ENCODE data around the gene CREG2. TPM values are rescaled to one million over a fixed set of nuclear protein-coding genes. Genes with fewer than 3 reads are reported as not detected.
A peak's percentile ranks its signal among the peaks of the same experiment; 100 is the strongest.

CREG2 gene
- total and polyA plus RNA-seq, 8 donors = 0.05 to 0.37 TPM; not detected in 6

DNA sequence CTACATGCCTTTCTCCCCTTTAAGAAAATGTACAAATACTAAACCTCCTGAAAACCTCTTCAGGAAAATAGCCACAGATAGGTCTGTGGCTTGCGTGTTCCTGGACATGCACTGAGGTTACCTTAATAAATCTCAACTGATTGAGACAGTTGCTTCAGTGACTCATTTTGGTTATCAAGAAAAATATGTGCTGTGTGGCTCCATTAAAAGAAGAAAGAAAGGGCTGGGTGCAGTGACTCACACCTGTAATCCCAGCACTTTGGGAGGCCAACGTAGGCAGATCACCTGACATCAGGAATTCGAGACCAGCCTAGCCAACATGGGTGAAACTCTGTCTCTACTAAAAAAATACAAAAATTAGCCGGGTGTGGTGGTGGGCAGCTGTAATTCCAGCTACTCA lies 27.1 kb downstream of the CREG2 start:
- no peak overlapping the region for H3K27ac ChIP-seq
- no peaks in the 10 kb centered on the region for H3K9me3 ChIP-seq
- no peaks in the 10 kb centered on the region for H3K4me1 ChIP-seq
- 31 to 47% (median 38%) methylated on average over 4 of the region's 4 CpGs for WGBS, 5 donors
- intact Hi-C loops (cut with DNase I; ENCODE audit: low total_unique reads) = no loop called here
- no peaks in the 10 kb centered on the region for H3K36me3 ChIP-seq
- peak in 1 of 3 donors; percentile 23 for TF ChIP-seq POLR2AphosphoS5 (IDR thresholded peaks at IDR 0.05)
- TF ChIP-seq POLR2A (IDR thresholded peaks at IDR 0.05) = no peak
- TF ChIP-seq, protein P1, sequence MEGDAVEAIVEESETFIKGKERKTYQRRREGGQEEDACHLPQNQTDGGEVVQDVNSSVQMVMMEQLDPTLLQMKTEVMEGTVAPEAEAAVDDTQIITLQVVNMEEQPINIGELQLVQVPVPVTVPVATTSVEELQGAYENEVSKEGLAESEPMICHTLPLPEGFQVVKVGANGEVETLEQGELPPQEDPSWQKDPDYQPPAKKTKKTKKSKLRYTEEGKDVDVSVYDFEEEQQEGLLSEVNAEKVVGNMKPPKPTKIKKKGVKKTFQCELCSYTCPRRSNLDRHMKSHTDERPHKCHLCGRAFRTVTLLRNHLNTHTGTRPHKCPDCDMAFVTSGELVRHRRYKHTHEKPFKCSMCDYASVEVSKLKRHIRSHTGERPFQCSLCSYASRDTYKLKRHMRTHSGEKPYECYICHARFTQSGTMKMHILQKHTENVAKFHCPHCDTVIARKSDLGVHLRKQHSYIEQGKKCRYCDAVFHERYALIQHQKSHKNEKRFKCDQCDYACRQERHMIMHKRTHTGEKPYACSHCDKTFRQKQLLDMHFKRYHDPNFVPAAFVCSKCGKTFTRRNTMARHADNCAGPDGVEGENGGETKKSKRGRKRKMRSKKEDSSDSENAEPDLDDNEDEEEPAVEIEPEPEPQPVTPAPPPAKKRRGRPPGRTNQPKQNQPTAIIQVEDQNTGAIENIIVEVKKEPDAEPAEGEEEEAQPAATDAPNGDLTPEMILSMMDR (IDR thresholded peaks at IDR 0.05) = no peak
- no peak for TF ChIP-seq EP300 (IDR thresholded peaks at IDR 0.05)
- no peaks in the 10 kb centered on the region for H3K27me3 ChIP-seq
- DNase-seq = peak in 1 of 2 donors; percentile 41
- H3K4me3 ChIP-seq = no peak overlapping the region

DNA sequence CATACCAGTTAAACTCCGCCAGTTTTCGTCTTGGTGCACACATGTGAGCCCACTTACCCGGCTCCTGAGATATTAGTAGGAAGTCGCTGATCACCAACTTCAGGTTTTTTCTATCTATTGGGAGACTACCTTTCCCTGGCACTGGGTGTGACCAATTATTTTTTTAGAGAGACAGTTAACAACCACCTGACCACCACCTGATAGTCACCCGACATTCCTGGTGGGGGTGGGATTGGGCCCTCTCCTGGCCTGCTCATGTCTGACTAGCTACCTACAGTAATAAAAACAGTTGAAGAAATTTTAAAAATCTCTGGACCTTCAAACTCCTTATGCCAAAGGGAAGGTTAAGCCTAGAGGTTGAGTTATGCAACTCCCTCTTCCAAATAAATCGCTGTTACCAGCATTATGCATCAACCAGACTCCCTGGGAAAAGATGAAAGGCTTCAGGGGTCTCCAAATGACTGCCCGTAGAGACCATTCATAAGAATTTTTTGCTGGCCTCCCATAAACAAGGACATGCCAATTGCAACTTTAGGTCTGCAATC lies 27.8 kb downstream of the CREG2 start:
- no peaks in the 10 kb centered on the region for H3K4me1 ChIP-seq
- 86 to 94% (median 89%) methylated on average over 7 of the region's 7 CpGs for WGBS, 5 donors
- TF ChIP-seq POLR2AphosphoS5 (IDR thresholded peaks at IDR 0.05) (no peak), EP300 (IDR thresholded peaks at IDR 0.05) (no peak), POLR2A (IDR thresholded peaks at IDR 0.05) (no peak)
- TF ChIP-seq, protein P1 (IDR thresholded peaks at IDR 0.05) = no peak
- intact Hi-C loops (cut with DNase I; ENCODE audit: low total_unique reads) = no loop called here
- H3K4me3 ChIP-seq = no peak overlapping the region
- no peaks in the 10 kb centered on the region for H3K36me3 ChIP-seq
- H3K27me3 ChIP-seq = no peaks in the 10 kb centered on the region
- no peaks in the 10 kb centered on the region for H3K9me3 ChIP-seq
- no peak overlapping the region for H3K27ac ChIP-seq
- no peak for DNase-seq

DNA sequence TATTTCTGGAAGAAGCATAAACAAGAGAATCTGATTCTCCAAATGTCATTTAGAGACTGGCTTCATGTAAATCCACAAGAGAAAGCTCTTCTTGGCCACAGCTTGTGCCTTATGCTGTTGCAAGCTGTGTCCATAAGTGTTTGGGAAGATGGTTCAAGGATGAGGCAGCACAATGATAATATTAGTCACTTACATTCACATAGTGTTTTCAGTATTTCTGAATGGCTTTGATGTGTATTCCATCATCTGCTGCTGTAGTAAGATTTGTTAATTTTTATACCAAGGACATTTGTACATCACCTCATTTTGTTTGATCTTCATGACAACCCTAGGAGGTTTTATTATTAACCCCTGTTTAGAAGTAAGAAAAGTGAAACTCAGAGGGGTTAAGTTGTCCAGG lies 29.9 kb downstream of the CREG2 start:
- H3K4me1 ChIP-seq = no peaks in the 10 kb centered on the region
- no peaks in the 10 kb centered on the region for H3K36me3 ChIP-seq
- TF ChIP-seq POLR2A (IDR thresholded peaks at IDR 0.05) (no peak), POLR2AphosphoS5 (IDR thresholded peaks at IDR 0.05) (no peak), EP300 (IDR thresholded peaks at IDR 0.05) (no peak)
- TF ChIP-seq, protein P1 (IDR thresholded peaks at IDR 0.05) = no peak
- H3K27ac ChIP-seq = no peak overlapping the region
- no peaks in the 10 kb centered on the region for H3K9me3 ChIP-seq
- DNase-seq = no peak
- H3K27me3 ChIP-seq = no peaks in the 10 kb centered on the region
- intact Hi-C loops (cut with DNase I; ENCODE audit: low total_unique reads) = no loop called here
- no peak overlapping the region for H3K4me3 ChIP-seq

DNA sequence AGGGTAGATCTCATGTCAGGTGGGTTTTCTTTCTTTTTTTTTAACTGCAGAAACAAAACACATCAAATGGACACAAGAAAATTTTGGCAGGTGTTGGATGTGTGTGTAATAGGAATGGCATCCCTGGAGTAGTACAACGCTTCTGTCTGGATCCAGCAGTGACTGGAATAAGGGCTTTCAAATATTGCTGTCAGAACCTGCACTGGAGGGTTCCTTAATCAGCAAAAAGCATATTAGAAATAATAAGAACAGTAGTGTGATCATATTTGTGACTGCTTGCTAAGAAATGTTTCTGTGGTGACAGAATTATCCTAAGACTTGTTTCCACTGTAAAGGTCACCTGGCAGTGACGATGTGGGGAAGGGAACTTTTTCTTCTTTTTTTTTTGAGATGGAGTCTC lies 30.8 kb downstream of the CREG2 start:
- Histone ChIP-seq H3K36me3 (no peaks in the 10 kb centered on the region), H3K27me3 (no peaks in the 10 kb centered on the region), H3K4me3 (no peak overlapping the region), H3K9me3 (no peaks in the 10 kb centered on the region), H3K4me1 (no peaks in the 10 kb centered on the region), H3K27ac (no peak overlapping the region)
- intact Hi-C loops (cut with DNase I; ENCODE audit: low total_unique reads) = no loop called here
- WGBS, 5 donors = 61 to 85% (median 77%) methylated on average over 2 of the region's 2 CpGs
- no peak for DNase-seq
- TF ChIP-seq, protein P1 (IDR thresholded peaks at IDR 0.05) = no peak
- TF ChIP-seq POLR2AphosphoS5 (IDR thresholded peaks at IDR 0.05) = no peak
- no peak for TF ChIP-seq POLR2A (IDR thresholded peaks at IDR 0.05)
- no peak for TF ChIP-seq EP300 (IDR thresholded peaks at IDR 0.05)
